Measurements from ENCODE around the gene PKP3.
A peak's percentile ranks its signal among the peaks of the same experiment; 100 is the strongest.
"Not testable (repeated sequence)": the region's sequence is repeated elsewhere in the genome, so short reads cannot be mapped to it uniquely, and the experiment has no call there.

Gene PKP3

DNA sequence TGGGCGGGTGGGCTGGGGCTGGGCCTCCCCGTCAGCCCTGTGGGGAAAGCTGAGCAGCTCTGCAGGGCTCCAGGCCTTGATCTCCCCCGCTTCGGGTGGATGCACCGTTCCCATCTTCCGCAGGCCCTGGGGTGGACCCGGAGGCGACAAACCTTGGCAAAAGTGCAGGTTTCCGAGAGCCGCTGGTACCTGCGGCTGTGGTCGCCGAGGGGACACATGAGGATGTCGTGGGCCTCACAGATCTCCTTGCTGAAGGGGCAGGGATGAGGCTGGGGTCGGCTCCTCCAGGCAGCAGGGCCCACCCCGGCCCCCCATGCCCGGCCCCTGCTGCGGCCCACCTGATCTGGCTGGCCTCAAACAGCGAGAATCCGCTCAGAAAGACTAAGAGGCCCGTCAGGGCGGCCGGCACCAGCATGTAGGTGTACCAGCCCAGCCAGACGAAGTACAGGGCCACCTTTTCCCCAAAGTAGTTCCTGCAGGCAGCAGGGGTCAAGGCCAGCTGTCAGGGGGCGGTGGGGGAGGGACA lies 36.0 kb downstream of the PKP3 start:
- DNase-seq (ENCODE audit: low read depth): no peak

DNA sequence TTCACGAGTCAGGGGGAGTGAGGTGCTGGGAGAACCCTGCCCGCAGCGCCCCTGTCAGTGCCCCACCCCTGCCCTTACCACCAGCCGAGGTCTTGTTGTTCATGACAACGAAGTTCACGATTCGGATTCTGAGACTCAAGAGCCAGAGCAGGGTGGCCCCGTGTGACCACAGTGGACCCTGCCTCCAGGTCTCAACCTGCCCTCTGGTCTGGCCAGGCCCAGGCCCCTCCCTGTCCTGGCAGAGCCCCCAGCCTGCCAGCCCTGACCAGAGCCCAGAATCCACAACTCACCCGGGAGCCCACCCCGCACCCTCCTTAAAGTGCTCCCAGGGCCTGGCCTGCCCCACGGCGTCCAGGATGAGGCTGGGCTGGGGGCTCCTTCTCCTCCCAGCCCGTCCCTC lies 37.9 kb downstream of the PKP3 start:
- no peak for DNase-seq (ENCODE audit: low read depth)

DNA sequence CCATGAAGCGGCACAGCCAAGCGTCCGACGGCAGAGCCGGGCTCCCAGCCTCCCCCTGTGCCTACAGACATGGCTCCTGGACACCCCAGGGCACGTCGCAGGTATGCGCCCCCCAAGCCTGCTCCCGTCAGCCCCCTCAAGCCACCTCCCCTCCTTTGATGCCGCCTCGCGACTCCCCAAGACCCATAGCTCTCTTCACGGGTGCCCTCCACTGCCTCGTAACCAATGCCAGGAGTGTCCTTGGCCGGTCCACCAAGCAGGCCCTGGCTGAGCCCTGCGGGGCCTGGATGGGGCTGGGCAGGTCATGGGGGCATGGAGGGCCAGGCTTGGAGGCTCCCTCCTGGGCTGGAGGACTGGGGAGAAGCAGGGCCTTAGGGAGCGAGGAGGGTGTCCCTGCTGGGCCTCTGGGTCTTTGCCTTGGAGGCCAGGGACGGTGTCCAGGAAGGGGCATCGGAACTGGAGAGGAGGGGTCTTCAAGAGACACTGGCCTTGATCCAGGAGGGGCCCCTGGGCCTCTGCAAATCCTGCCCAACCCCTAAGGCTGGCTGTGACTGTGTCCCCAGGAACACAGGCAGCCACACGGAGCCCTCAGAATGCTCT lies 38.6 kb downstream of the PKP3 start:
- DNase-seq (ENCODE audit: low read depth): no peak

DNA sequence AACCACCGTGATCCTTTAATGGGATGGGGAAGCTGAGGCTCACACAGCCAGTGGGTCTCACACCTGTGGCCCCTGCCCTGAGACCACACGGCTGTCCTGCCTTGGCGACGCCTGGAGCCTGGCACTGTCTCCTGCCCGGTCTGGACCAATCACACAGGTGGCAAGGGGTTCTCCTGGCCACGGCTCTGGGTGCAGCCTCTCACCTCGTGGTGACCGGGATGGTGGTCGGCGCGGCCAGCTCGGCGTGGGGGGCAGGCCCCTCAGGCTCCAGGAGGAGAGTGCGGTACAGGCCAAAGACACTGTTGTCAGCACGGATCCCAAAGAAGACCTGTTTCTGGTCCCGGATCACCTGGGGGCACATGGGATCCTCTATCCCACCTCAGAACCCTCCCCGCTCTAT lies 39.1 kb downstream of the PKP3 start:
- DNase-seq (ENCODE audit: low read depth): no peak

DNA sequence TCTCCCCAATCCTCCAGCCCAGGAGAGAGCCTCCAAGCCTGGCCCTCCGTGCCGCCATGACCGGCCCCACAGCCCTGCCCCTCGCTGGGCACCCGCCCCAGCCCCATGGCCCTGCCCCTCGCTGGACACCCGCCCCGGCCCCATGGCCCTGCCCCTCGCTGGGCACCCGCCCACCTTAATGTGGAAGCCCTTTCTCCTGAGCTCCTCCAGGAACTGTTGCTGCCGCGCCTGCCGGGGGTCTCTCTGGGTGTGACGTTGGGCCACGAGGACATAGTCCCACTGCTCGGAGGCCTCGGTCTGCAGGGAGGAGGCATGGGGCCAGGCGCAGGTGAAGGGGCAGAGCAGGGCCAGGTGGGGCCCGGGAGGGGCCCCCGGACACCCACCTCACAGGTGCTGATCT lies 39.6 kb downstream of the PKP3 start:
- DNase-seq (ENCODE audit: low read depth): no peak

DNA sequence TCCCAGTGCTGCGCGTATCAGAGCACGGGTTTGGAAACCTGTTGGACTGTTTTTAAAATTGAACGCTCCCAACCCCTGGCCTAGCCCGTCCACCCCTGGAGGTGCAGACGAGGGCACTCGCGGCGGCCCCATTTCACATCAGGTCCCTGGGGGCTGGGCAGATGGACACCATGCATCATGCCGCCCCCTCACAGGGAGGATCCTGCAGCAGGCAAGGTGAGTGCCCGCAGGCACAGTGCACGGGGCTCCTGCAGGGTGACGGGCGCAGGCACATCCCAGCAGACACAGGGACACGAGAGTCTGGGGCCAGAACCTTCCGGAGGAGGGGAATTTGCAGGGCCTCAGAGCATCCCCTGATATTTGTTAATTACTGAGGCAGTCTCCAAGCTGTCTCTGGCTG lies 40.5 kb downstream of the PKP3 start:
- DNase-seq (ENCODE audit: low read depth): no peak

DNA sequence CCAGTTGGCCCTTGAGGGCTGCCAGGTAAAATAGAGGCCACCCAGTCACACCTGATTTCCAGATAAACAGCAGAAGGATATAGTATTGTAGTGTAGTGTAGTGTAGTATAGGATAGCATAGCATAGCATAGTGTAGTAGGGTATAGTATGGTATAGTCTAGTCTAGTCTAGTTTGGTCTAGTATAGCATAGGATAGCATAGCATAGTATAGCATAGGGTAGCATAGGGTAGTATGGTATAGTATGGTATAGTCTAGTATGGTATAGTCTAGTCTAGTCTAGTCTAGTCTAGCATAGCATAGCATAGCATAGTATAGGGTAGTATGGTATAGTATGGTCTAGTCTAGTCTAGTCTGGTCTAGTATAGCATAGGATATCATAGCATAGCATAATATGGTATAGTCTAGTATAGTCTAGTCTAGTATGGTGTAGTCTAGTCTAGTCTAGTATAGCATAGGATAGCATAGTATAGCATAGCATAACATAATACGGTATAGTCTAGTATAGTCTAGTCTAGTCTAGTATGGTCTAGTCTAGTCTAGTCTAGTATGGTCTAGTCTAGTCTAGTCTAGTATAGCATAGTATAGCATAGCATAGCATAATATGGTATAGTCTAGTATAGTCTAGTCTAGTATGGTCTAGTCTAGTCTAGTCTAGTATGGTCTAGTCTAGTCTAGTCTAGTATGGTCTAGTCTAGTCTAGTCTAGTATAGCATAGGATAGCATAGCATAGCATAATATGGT lies 41.2 kb downstream of the PKP3 start:
- DNase-seq (ENCODE audit: low read depth): not testable (repeated sequence)

DNA sequence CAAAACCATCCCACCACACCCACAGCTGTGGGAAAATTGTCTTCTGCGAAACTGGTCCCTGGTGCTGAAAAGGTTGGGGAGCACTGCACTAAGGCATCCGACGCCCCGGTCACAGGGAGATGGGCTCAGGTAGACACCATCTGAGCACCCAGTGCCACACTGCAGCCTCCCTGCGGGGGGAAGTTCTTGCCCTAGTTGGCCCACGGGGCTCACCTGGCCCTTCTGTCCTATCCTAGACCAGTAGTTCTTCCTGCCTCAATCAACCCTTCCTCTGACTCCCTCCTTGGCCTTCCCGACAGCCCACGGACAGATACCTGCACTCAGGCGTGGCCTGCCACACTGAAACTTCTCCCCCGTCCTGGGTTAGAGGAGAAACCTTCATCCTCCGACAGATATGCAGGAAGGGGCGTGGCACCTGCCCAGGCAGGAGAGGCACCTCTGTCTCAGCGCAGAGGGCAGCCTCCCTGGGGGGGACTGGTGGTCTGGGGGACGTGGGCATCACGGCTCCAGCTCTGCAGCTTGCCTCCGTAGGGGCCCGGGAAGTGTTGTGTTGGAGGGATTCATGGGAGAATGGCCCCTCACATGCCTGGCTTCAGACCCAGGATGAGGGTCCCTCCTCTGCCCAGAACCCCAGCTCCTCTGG lies 43.3 kb downstream of the PKP3 start:
- no peak for DNase-seq (ENCODE audit: low read depth)

DNA sequence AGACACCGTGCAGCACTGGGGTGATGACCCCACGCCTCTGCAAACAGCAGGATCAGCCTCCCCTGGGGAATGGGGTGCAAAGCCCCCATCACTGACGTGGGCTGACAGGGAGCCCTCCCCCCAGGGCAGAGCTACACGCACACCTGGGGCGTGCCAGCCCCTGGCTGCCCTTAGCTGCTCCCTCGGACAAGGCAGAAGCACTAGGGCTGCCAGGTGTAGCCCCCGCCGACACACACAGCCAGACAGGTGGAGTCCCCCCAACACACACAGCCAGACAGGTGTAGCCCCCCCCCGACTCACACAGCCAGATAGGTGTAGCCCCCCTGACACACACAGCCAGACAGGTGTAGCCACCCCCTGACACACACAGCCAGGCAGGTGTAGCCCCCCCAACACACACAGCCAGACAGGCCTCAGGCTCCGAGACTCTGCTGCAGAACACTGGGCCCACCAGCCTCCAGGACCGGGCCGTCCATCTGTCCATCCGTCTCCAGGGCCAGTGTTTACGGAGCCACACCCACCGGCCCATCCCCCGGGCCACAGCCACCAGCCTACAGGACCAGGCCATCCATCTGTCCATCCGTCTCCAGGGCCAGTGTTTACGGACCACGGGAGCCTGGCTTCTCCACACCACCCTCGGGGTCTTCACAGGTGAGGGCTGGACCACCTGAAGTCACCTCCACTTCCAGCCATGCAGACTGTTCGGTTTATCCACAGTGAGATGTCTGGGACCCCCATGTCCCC lies 44.3 kb downstream of the PKP3 start:
- no peak for DNase-seq (ENCODE audit: low read depth)

DNA sequence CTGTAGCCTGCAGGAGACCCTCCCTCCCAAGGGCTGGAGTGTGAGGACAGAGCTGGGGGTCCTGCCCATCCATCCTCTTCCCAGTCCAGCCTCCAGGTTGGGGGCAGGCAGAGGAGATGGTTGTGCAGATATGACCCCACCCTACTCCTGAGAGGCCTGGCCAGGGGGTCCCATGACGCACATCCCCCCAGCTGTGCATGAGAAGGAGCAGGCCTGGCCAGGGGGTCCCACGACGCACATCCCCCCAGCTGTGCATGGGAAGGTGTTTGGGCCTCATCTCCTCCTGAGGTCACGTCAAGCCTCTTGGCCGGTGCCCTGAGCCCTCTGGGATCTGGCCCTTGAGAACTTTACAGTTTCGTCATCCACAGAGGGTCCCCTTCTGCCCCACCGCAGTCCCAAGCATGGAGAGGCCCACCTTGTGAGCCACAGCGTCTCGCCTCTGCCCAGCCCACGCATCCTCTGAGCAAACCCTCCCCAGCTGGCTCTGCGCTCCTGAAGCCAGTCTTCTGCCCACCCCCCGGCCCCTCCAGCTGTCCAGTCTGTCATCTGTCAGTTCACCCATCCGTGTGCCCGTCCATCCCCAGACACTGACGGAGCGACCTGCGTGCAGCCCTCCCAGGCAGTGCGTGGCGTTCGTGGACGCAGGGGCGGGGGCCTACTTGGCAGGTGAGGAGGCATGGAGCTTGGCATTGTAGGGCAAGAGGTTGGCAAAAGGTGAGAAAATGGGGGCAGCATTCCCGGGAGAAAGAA lies 45.5 kb downstream of the PKP3 start:
- DNase-seq (ENCODE audit: low read depth): no peak

DNA sequence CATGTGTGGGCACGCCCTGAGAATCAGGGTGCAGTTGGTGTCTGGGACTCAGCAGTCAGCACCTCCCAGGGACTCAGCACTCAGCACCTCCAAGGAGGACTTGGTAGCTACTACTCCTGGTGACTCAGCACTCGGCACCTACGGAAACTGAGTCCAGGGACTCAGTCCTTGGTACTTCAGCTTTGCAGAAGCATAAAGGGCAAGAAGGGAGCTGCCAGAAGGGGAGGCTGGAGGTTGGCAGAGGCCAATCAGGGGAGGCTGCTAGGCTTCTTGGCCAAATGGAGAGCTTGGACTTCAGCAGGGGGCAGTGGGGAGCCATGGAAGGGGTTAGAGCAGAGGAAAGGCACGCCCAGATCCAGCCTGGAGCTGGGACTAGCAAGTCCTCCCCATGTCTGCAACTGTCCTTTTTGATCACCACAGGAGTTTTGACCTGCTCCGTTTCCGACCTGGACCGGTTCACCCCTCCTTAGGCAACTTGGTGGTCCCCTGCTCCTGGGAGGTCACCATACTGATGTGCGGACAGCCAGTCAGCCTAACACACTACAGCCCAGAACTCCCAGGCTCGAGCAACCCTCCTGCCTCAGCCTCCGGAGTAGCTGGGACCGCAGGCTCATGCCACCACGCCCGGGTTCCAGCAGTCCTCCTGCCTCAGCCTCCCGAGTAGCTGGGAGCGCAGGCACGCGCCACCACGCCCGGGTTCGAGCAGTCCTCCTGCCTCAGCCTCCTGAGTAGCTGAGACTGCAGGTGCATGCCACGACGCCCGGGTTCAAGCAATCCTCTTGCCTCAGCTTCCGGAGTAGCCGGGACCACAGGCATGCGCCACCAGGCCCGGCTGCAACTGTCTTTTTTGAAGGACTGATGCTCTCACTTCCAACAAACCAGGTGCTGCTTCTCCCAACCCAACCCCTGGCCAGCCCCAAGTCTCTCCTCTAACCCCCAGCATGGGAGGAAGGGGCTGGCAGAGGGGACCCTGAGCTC lies 46.3 kb downstream of the PKP3 start:
- DNase-seq (ENCODE audit: low read depth): peak; percentile 21

DNA sequence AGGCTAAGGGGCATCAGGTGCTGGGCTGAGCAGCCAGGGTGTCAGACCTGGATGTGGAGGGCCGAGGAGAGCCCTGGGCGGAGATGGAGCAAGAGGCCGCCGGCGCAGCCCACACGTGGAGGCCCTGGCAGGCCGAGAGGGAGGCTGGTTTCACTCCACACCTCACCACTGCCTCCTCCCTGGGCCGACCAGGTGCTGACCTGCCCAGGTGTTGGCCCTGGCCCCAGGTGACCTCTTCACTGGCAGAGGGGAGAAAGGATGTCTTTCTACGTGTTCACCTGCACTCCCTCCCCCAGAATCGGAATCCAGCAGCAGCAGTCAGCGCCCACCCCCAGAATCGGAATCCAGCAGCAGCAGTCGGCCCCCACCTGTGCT lies 47.0 kb downstream of the PKP3 start:
- DNase-seq (ENCODE audit: low read depth): no peak

DNA sequence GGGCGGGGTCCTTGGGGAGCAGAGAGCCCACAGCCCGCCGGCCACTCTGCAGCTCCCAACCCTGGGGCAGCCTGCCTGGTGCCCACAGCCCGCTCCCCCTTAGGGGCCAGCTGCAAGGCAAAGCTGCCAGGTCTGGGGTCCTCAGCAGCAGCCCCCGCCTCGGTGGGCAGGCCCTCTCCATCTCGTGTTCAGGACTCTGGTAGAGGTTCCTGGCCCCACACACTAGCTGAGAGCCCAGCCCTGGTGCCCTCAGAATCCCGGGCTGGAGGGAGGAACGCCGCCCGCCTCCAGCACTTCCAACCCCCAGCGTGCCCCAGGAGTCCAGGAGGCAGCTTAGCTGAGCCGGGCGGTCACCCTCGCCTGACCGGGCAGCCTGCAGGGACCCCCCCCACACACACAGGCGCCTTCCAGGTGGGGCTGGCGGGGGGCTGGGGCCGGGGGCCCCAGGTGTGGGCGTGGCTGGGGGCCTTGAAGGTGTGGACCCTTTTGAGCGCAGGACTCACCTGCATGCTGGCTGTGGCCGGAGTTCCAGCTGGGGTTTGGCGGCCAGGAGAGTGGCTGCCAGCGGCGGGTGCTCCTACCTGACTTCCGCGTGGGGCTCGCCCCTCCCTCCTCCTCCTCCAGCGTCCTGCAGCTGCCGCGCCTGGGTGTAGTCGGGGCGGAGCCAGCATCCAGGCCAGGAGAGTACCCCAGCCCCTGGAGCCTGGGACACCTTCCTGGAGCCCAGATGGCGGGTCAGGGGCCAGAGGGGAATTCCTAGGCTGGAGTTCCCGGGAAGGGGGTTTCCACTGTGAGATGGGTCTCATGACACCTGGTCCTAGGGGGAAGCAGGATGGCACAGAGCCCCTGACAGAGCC lies 47.6 kb downstream of the PKP3 start, which contains the start of gene ANO9:
Gene ANO9, minus strand, starts transcription at position 594 of the 857 bp plus-strand sequence. Its CDS starts 85 bp downstream, at position 509.
- DNase-seq (ENCODE audit: low read depth): no peak

DNA sequence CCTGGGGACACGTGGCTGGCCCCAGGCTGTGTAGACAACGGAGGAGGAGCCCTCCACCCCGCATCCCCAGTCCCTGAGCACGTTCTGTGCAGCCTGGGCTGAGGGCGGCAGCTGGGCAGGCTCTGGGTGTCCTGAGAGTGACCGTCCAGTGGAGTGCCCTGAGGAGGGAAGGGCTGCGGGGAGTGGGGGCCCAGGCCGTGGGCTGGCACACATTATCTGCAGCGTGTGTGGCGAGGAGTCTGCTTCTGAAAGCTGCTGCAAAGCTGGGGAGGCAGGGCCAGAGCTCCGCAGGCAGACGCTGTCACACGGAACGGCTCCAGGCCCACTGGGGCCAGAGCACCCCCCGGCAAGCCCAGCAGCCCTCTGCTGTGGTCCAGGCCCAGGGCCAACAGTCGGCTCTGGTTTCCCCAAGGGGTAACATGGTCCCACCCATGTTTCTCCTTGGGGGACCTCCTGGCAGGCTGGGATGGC lies 48.6 kb downstream of the PKP3 start:
- no peak for DNase-seq (ENCODE audit: low read depth)

DNA sequence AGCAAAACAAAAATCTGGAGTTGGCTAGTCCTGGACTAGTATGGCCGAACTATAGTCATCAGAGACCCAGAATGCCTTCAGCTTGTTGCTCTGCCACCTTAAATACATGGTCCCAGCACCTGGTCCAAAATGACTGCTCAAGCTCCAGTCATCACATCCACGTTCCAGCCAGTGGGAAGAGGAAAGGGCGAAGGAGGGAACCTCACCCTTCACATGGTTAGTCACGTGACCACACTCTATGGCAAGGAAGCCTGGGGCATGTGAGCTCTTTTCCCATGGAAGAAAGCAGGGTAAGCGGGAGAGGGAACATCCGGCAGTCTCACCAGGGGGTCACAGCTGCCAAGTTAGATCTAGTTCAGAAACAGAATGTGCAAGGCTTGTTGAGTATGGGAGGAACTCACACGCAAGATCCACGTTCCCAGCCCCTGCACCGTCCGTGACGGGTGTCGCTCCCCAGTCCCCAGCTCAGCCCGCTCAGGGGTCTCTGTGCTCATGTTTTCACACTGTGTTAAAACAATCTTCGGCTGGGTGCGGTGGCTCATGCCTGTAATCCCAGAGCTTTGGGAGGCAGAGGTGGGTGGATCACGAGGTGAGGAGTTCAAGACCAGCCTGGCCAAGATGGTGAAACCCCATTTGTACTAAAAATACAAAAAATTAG lies 49.7 kb downstream of the PKP3 start:
- peak; percentile 27 for DNase-seq (ENCODE audit: low read depth)

DNA sequence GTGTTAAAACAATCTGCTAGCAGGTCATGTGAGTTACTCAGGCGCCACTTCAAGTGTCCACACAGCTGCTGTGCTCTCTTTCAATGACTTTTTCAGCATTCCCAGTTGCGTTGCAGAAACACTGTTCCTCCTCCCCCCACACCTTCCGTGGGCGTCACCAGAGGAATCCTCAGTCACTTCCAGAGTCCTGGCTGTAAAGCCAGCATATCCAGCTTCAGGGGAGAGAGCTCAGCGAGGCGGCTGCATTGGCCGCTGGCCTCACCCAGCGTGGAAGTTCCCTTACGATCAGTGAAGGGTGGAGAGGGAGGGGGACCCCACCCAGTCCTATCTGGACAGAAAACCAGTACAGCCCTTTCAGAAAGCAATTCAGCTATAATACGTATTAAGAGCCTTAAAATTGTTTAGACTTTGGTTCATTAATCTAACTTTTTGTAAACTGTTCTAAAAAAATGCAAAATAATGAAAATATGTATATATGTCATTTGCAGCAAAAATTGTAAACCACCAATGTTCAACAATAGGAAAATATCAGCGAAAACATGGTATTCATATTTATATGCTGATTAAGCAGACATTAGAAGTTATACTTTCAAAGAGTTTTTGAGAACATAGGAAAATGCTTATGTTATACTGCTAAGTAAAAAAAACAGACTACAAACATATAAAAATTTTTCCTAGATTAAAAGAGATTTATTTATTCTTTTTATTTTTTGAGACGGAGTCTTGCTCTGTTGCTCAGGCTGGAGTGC lies 50.6 kb downstream of the PKP3 start:
- peak; percentile 27 for DNase-seq (ENCODE audit: low read depth)

DNA sequence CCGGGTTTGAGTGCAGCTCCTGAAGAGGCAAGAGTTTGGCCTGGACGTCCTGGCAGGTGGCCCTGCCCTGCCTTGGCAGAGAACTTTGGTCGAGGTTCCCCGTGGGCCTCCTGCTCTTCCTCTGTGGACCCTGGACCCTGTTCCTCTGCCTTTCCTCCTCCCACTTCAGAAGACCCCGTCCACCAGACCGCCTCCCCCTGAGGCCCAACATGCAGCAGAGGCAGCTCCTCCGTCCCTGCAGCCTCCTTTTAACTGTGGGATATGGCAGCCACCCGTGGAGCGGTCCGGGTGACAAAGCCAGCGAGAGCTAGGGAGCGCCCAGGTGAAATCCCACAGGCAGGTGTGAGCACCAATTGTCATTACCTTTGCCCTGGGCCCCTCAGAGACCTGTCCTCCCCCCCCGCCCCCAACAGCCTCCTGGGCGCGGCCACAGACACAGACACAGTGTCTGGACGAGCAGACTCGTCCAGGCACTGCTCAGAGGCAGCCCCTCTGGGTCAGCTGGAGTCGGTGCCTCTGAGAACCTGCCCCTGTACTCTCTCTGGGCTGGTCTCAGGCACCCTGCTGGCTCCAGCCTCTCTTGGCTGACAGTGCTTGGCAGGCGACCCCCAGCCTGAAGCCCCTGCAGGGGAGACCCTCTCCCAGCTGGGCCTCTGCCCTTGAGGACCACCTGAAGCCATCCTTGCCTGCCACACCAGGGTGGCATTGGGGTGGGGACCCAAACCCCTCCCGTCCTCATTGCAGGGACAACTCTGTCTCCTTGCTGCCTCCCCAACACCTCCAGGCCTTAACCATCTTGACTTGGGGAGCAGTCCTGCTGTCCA lies 52.0 kb downstream of the PKP3 start:
- DNase-seq (ENCODE audit: low read depth): no peak

All from iris pigment epithelial cell (primary cell).